ENCODE results near the gene DBNDD2.

The DBNDD2 gene

DNA sequence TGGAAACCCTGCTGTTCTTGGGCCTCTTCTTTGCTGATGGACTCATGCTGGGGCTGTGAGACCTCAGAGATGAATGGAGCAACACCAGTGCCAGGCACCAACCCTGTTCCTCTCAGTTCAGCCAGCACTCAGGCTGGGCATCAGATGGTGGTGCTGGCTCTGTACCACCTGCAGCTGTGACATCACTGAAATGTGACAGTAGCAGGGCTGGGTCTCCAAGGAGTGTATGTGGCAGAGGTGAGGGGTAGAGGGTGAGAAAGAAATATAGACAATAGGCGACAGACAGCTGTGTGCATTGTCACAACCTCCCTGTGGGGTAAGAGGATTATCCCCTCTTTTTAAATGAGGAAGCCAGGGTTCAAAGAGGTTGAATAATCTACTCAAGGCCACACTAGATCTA, 29.9 kb upstream of the DBNDD2 start, which contains the start of gene TP53TG5:
TP53TG5 (minus strand) TSS at position 135 of the 400 bp plus-strand sequence; CDS start at position 46, 89 bp downstream.
- no peak for DNase-seq (ENCODE audit: low spot score)

DNA sequence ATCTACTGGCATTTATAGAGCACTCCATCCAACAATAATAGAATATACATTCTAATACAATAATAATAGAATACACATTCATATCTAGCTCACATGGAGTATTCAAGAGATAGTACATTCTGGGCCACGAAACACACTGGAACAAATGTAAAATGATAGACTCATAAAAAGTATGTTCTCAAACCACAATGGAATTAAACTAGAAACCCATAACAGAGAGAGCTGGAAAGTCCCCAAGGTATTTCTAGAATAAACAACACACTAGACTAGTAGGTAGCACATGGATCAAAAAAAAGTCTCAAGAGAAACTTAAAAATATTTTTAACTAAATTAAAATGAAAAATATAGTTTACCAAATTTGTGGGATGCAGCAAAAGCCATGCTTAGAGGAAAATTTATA, 20.8 kb upstream of the DBNDD2 start:
- no peak for DNase-seq (ENCODE audit: low spot score)

DNA sequence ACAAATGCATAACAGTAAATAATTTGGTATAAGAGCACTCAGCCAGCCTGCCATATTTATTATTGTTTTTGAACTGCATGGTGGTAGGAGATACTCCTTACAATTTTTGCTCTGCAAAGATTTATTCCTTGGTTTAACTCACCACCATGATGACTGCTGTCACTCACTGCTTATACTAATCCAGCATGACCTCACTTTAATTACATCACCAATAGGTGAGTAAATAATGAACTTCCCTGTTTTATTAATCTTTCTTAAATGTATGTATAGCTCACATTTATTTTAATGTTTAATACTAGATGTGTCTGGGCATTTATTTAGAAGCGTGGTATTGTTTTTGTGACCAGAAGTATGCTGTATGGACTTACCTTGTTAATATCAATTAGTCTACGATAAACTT, 17.2 kb upstream of the DBNDD2 start:
- DNase-seq (ENCODE audit: low spot score): no peak

DNA sequence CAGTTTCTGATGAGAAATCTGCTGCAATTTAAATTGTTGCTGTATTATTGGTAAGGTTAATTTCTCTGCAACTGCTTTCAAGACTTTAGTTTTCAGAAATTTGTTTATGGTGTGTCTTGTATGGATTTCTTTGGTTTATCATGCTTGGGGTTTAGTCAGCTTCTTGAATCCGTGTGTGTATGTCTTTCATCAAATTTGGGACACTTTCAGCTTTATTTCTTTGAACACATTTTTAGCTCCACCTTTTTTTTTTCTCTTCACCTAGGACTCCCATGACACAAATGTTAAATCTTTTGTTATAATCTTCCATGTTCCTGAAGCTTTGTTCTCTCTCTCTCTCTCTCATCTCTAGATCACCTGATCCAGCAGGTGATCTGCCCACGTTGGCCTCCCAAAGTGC, 16.5 kb upstream of the DBNDD2 start:
- no peak for DNase-seq (ENCODE audit: low spot score)

- no peak for DNase-seq (ENCODE audit: low spot score)
Measured at GRCh38 chr20:45392733-45393132, 15.4 kb upstream of the DBNDD2 start.

DNA sequence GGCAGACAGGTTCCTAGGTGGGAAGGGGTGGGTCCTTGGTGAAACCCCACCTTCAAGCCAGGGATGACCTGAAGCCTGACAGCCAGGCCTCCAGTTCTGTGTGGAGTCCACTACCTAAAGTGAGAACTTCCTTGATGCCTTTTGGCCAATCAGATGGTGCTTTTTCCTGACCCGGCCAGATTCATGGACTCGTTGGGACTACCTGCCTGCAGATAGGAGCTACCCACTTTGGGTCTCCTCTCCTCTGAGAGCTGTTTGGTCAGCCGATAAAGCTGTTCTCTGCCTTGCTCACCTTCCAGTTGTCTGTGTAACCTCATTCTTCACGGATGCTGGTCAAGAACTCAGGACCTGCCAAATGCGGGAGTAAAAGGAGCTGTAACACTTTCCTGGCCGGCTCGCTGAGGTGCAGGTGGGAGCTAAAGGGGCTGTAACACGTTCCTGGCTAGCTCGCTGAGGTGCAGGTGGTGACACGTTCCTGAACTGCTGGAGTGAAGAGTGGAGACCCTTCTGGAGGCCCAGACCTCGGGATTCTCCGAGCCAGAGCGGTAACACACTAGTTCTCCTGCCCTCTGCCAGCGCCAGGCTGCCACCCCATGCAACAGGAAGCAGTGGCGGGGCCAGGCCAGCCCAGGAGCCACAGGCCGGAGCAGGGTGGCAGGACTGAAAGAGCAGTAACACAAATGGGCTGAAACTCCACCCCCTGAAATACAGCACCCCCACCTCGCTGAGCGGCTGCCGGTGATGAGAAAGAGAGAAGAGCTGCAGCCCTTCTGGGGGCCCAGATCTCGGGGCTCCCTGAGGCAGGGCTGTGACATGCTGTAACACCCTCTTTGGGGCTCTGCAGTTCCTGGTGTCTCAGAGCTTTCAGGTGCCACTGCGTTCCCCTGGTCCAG, 13.6 kb upstream of the DBNDD2 start:
- DNase-seq (ENCODE audit: low spot score): no peak

DNA sequence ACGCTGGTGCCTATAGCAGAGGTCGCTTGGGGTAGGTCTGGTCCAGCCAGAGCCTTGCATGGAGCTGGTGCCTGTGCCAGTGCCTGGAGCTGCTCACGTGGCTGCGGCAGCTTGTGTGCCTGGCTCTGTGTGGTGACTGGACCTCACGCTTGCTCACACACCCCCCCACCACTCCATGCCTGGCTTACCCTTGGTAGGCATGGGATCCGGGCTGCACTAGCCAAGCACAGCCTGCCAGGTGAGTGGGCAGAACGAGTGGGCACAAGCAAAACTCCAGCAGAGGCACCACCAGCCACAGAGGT, 13.0 kb upstream of the DBNDD2 start:
- no peak for DNase-seq (ENCODE audit: low spot score)

GRCh38 chr20:45399018-45399417, 9.1 kb upstream of the DBNDD2 start:
- no peak for DNase-seq (ENCODE audit: low spot score)

GRCh38 chr20:45400346-45401031, 7.6 kb upstream of the DBNDD2 start:
- no peak for DNase-seq (ENCODE audit: low spot score)

- no peak for DNase-seq (ENCODE audit: low spot score)
Measured at GRCh38 chr20:45402946-45403345, 5.1 kb upstream of the DBNDD2 start.

- no peak for DNase-seq (ENCODE audit: low spot score)
Measured at GRCh38 chr20:45404438-45404837, 3.7 kb upstream of the DBNDD2 start.

DNA sequence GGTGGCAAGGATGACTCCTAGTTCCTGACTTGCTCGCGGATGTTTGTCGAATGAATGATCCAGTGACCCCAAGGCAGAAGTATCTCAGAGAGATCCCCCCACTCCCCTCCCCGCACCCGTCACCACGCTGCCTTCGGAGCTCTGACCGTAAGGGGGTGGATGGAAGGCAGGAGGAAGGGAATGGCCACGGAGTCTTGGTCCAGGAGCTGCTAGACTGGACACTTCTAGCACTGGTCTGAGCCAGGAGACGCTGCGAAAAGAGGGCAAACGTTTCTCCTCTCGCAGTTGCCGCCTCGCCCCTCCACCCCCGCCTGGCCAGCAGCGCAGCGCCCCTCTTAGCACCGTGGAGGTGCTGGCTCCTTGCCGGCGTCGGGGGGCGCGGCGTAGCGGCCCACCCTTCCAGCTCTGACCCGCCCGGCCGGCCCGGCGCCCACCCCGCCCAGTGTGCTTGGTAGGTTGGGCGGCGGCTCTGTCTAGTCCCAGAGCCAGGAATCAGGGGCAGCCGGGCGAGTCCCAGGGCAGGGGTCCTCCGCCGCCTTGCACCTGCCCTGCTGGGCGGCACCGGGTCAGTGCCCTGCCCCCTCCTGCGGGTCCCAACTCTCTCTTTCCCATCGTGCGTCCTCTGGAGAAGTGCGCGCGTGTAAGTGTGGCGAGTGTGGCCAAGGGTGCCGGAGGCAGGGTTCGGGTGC, 2.4 kb upstream of the DBNDD2 start:
- DNase-seq (ENCODE audit: low spot score): peak; percentile 64

GRCh38 chr20:45406260-45407066, 1.6 kb upstream of the DBNDD2 start:
- DNase-seq (ENCODE audit: low spot score): peak; percentile 76

GRCh38 chr20:45407067-45407745, 883 bp upstream of the DBNDD2 start:
- DNase-seq (ENCODE audit: low spot score): peak; percentile 64

DNA sequence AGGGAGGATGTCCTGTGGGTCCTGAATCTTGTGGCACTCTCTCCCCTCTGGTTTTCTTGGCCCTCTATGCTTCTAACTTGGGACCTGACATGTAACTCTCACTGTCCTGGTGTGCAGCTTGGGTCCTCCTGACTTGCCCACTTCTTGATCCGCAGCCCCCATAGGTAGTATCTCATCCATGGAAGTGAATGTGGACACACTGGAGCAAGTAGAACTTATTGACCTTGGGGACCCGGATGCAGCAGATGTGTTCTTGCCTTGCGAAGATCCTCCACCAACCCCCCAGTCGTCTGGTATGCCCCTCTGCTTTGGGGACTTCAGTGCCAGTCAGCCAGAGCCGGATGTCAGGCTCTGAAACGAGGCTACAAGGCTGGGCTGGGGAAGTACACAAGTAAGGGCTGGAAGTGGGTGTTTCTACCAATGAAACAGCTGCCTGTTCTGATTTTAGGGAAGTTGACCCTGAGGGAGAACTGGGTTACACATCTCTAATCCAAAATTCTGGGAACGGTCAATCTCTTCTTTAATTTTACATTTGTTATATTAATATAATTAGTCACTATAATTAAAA, 641 bp downstream of the DBNDD2 start:
- no peak for DNase-seq (ENCODE audit: low spot score)

DNA sequence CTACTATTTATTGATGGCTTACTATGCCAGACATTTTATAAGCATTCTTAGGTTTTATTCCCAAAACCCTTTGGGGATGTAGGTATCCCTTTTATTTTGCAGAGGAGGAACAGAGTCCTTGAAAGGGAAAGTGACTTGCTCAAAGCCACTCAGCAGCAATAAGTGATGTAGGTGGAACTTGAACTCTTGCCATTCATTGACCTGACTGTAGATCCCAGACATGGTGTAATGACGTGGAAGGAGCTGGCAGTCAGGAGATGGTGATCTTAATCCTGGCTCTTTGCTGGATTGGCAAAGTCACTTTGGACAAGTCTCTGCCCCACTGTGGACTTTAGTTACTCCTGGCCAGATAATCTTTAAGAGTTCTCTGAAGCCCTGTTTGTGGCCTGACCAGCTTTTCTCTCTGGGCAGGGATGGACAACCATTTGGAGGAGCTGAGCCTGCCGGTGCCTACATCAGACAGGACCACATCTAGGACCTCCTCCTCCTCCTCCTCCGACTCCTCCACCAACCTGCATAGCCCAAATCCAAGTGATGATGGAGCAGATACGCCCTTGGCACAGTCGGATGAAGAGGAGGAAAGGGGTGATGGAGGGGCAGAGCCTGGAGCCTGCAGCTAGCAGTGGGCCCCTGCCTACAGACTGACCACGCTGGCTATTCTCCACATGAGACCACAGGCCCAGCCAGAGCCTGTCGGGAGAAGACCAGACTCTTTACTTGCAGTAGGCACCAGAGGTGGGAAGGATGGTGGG, 1.6 kb downstream of the DBNDD2 start:
- no peak for DNase-seq (ENCODE audit: low spot score)

GRCh38 chr20:45410887-45411286, 2.8 kb downstream of the DBNDD2 start:
- no peak for DNase-seq (ENCODE audit: low spot score)

GRCh38 chr20:45412653-45413052, 4.6 kb downstream of the DBNDD2 start:
- DNase-seq (ENCODE audit: low spot score): no peak

DNA sequence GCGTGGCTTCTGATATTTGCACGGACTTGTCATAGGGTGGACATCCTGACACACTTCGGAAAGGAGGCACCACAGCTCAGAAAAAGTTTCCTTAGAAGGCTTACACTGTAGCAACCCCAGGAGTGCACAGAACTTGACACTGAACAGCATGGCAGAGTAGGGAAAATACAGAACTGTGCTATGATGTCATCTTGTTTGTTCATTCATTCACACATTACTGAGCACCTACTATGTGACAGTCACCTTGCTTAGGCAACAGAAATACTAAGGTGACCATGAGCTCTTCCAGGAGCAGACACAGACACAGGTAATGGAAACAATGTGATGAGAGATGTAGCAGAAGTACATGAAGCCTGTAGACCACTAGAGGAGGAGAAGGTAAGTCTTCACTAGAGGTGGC, 5.4 kb downstream of the DBNDD2 start:
- no peak for DNase-seq (ENCODE audit: low spot score)

All from ecto neural progenitor cell (in vitro differentiated cells).